OCI-M2 (cell line): Measurements from ENCODE around the gene VPS11.
A peak's percentile ranks its signal among the peaks of the same experiment; 100 is the strongest.
"Not testable (repeated sequence)": the region's sequence is repeated elsewhere in the genome, so short reads cannot be mapped to it uniquely, and the experiment has no call there.

ENCODE experiments used
- DNase-seq: peaks from one replicate; lab custom pipeline; 2025; ENCODE audit not compliant: unreplicated experiment; lab: John Stamatoyannopoulos, UW

VPS11 gene

DNA sequence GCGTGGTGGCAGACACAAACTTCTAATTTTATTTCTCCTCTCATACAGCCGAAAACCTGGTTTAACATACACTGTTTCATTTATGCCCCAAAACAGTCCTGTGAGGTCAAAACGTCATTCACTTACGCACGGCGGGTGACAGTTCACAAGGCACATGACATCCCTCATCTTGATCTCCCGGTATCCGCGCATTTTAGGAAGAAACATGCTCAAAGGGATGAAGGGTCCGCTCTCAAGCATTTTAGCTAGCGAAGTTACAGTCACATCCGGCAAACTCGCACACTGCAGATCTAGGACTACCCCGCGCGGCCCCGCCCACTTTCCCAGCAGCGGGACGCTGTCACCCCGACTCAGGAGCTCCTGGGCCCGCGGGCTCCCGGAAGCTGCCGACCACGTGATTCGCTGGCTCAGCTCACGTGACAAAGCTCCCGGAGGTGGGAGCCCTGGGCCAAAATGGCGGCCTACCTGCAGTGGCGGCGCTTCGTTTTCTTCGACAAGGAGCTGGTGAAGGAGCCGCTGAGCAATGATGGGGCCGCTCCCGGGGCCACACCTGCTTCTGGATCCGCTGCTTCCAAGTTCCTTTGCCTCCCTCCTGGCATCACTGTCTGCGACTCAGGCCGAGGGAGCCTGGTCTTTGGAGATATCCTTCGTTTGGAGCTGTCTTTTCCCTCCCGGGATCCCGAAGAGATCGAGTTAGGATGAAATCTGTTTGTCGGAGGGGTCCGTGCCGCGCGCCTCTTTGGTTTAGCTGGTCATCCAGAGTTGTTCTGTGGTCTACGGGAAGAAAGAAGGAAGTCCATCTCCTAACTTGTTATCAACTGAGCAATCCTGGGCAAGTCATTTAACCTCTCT, at the start of gene VPS11:
Gene VPS11 (plus strand): TSS at position 448 of the 852 bp plus-strand sequence. CDS start 6 bp downstream, at position 454.
- peak; percentile 39 for DNase-seq

DNA sequence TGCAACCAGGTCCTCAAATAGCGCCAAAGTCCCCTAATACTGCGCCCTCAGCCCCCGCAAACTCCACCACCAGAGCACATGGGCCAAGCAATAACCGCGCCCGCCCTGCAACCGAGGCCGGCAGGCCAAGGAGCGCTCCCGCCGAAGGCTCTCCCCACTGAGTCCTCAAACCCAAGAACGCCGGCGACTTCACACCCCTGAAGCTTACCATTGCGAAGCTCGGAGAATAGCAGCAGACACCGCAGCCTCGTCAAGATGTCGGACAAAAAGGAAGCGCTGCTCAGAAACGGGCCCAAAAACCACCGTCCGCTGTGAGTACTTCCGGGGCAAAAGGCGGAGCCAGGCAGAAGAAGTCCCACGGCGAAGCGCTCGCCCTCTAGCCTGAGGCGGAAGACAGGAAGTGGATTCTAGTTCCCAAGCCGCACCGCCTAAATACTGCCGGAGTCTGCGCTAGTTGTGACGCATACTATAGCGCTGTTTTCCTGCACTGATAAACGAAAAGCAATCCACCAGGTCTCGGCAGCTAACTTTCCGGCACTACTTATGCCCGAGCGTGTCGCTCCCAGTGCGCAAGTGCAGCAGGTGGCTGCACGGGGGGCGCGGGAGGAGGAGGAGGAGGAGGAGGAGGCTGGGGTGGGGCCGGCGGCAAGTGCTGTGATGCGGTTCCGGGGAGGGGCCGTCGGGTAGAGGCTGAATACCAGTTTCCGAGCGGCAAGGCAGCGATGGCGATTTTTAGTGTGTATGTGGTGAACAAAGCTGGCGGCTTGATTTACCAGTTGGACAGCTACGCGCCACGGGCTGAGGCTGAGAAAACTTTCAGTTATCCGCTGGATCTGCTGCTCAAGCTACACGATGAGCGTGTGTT, 49.3 kb upstream of the VPS11 start, which contains the start of the genes RPS25 and TRAPPC4:
Gene RPS25 (minus strand): TSS at position 270 of the 865 bp plus-strand sequence. CDS start 59 bp downstream, at position 211.
Gene TRAPPC4 (plus strand): TSS at position 693 of the 865 bp plus-strand sequence. CDS start 30 bp downstream, at position 723.
- peak; percentile 76 for DNase-seq

DNA sequence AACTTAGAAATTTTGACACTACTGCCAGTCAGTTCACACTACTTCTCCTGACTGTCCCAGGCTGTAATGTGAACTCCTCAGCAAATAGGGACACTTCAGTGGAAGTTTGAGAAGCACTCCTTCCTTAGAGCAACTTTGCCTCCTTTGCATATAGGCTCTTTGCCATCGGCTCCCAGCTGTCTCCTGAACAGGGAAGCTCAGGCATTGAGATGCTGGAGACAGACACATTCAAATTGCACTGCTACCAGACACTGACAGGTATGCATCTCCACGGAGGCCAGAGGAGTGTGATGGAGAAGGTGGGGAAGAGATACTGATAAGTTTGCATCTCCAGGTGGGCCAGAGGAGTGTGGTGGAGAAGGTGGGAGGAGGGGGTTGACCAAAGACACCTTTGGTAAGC, 47.6 kb upstream of the VPS11 start:
- DNase-seq, result no peak

DNA sequence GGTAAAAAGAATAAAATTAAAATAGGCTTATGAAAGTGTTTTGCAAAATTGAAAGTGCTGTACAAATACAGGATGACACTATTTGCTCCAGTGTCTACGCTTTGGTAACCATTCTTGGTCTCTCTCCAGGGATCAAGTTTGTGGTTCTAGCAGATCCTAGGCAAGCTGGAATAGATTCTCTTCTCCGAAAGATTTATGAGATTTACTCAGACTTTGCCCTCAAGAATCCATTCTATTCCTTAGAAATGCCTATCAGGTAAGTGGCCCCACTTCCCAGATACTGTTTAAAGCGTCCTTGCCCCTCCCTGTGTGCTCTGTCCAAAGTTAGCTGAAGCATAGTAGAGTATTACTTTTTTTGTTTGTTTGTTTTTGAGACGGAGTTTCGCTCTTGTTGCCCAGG, 46.0 kb upstream of the VPS11 start:
- DNase-seq, result no peak

- no peak for DNase-seq
These were observed 43.9 kb upstream of the VPS11 start for GRCh38 chr11:119023741-119024140.

GRCh38 chr11:119024430-119025098, 43.1 kb upstream of the VPS11 start:
- DNase-seq, result no peak

DNA sequence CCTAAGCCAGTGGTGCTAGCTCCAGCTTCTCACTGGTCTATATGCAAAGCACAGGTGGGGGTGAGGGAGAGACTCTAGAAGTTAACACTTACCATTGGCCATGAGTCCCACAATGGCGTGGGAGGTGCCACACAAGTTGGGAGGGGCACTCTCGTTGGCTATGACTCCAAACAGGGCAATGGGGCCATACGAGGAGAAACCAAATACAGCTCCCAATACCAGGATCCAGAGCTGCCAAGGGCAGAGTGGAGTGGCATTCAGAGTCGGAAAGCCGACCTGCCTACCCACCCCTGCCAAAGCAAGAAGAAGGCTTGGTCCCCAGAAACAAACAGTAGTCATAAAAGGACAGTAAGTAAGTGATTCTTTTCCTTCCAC, 42.5 kb upstream of the VPS11 start:
- DNase-seq, result no peak

GRCh38 chr11:119025541-119025940, 42.1 kb upstream of the VPS11 start:
- DNase-seq, result no peak

DNA sequence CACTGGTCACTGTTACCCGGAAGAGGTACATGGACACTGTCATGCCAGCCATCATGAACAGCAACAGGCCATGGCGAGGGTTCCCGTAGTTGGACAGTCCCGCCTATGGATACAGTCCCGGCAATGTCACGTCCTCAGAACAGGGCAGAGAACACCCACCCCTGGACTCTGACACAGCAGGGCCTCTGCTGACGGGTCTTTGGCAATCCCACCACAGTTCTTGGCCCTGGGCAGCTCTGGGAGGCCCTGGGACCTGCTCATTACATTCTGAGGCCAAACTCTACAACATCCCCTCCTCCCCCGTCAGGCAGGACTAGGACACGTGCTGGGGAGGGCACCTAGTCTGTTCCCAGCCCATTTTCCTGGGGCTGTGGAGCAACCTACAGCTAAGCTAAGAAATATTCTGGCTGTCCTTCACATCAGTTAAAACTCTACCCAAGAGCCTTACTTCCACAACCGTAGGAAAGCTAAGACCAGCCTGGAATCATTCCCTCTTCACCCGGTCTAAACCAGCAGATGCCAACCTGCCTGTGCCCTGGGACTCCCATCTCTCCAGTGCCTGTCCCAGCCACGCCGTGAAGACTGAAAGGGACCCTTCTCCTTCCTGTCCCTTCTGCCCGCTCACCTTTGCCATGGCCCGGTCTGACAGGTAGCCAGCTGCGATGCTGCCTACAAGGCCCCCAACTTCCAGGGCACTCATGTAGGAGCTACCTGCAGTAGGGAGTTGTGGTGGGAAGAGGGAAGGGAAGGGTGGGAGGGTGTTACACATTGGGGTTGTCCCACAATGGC, 41.4 kb upstream of the VPS11 start:
- no peak for DNase-seq

DNA sequence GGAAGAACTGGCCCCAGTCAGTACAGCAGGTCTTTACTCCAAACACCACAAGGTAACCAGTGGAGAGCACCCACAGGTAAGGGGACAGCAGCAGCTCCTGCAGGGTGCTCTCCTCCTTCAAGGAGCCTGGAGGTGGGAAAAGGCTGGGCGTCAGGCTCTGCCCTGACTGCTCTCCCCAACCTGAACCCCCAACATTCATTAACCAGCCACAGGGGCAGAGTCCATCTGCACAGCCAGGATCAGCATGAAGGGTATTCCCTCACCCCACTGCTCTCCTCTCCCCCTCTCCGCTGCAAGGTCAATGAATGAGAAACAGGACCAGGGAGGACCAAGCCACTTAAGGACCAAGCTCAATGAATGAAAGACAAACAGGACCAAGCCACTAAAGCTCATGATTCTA, 40.6 kb upstream of the VPS11 start:
- DNase-seq, result no peak

DNA sequence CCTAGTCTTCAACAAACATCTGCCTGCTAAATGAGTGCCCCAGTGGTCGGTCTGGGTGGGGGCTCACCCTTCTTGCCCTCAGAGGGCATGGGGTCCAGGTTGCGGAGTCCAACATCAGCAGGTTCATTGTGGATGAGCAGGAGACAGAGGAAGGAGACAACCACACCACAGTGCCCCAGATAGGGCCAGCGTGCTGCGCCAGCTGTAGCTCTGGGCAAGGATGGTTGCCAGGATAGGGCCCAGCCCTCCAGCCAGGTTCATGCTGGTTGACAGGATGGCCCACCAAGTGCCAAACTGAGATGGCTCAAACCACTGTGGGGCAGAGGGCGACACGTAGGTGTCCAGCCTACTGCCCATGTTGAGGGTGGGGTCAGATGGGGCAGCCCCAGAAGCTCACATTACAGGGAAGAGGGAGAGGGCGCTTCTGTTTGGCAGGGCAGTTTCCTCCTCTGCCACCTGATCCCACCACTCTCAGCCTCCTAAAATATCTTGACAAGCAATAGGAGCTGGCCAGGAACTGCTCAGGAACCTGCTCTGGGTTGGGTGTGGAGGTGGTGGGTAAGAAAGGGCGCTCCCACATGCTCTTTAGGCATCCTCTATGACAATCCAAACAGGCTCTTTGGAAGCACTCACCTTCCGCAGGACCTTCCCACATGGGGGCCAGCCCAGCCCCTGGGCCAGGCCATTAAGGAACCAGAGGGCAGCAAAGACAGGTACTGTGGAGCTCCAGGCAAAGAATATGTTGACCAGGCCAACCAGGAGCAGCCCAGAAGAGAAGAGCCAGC, 39.9 kb upstream of the VPS11 start:
- no peak for DNase-seq

DNA sequence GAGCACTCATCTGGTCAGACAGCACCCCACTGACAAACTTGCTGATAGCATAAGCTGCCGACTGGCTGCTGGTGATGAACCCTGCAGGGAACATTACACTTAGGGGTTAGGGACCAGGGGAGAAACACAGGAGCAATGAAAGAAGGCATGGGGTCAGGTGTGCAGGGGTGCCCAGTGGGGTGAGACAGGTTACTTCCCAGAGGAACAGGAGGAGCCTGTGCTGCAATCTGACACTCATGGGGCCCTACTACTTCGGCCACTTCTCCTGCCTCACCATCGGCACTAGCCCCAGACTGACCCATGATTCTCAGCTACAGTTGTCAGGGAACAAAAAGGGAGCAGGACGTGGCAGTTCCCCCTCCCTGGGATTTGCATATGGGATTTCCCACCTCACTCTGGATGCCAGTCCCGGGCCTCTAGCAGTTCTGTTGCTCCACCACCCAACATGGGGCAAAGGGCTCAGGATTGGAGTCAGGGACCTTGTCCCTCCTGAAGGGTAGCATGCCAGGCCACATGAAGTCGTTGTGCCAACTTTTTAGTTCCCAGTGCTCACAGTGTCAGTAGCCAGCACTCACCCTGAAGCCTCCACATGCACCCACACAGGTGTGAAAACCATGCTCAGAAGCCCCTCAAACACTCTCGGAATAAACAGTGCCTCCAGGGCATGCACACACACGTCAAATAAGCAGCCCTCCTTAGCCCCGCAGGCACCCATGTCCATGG, 39.1 kb upstream of the VPS11 start:
- no peak for DNase-seq

- no peak for DNase-seq
These were observed 38.6 kb upstream of the VPS11 start for GRCh38 chr11:119029069-119029339.

GRCh38 chr11:119029340-119030028, 38.1 kb upstream of the VPS11 start:
- DNase-seq, result no peak

- DNase-seq, result no peak
These were observed 37.6 kb upstream of the VPS11 start for GRCh38 chr11:119030029-119030328.

- DNase-seq, result peak; percentile 82
These were observed 37.1 kb upstream of the VPS11 start, which contains the start of gene SLC37A4 for GRCh38 chr11:119030329-119031047. Gene SLC37A4 (minus strand): TSS chr11:119030877.

- DNase-seq, result no peak
These were observed 35.7 kb upstream of the VPS11 start for GRCh38 chr11:119031912-119032280.

- DNase-seq, result not testable (repeated sequence)
These were observed 34.2 kb upstream of the VPS11 start for GRCh38 chr11:119033421-119033820.
